ENCODE data around the gene CDK5RAP3.
"Not testable (repeated sequence)": the region's sequence is repeated elsewhere in the genome, so short reads cannot be mapped to it uniquely, and the experiment has no call there.

The CDK5RAP3 gene

GRCh38 chr17:48003417-48004151, 32.7 kb downstream of the CDK5RAP3 start:
- FAIRE-seq (no peak), DNase-seq (ENCODE audit: insufficient read length) (no peak)
- TF ChIP-seq POLR2AphosphoS5 (IDR thresholded peaks at IDR 0.05; ENCODE audit: low read depth, low read length) (no peak), TAF1 (IDR thresholded peaks at IDR 0.05; ENCODE audit: borderline replicate concordance, low read depth, low read length) (no peak), POLR2A (IDR thresholded peaks at IDR 0.05; ENCODE audit: low read depth, low read length) (no peak)

- FAIRE-seq (no peak), DNase-seq (ENCODE audit: insufficient read length) (no peak)
Observed at GRCh38 chr17:48004983-48005382, 34.1 kb downstream of the CDK5RAP3 start.

GRCh38 chr17:48006936-48007709, 36.2 kb downstream of the CDK5RAP3 start:
- no peak for TF ChIP-seq TAF1 (IDR thresholded peaks at IDR 0.05; ENCODE audit: borderline replicate concordance, low read depth, low read length)
- DNase-seq (ENCODE audit: insufficient read length) (no peak), FAIRE-seq (no peak)

More at GRCh38 chr17:48004983-48005382, 34.1 kb downstream of the CDK5RAP3 start:
- TF ChIP-seq POLR2AphosphoS5 (IDR thresholded peaks at IDR 0.05; ENCODE audit: low read depth, low read length) (no peak), POLR2A (IDR thresholded peaks at IDR 0.05; ENCODE audit: low read depth, low read length) (no peak), TAF1 (IDR thresholded peaks at IDR 0.05; ENCODE audit: borderline replicate concordance, low read depth, low read length) (no peak)

- no peak for DNase-seq (ENCODE audit: insufficient read length)
- no peak for FAIRE-seq
- no peak for TF ChIP-seq TAF1 (IDR thresholded peaks at IDR 0.05; ENCODE audit: borderline replicate concordance, low read depth, low read length)
- TF ChIP-seq POLR2AphosphoS5 (IDR thresholded peaks at IDR 0.05; ENCODE audit: low read depth, low read length), result no peak
- TF ChIP-seq POLR2A (IDR thresholded peaks at IDR 0.05; ENCODE audit: low read depth, low read length), result no peak
Observed at GRCh38 chr17:48010193-48010592, 39.3 kb downstream of the CDK5RAP3 start.

GRCh38 chr17:48011405-48012150, 40.7 kb downstream of the CDK5RAP3 start:
- DNase-seq (ENCODE audit: insufficient read length) (peak; percentile 49), FAIRE-seq (peak; percentile 78)
- no peak for TF ChIP-seq POLR2A (IDR thresholded peaks at IDR 0.05; ENCODE audit: low read depth, low read length)
- no peak for TF ChIP-seq TAF1 (IDR thresholded peaks at IDR 0.05; ENCODE audit: borderline replicate concordance, low read depth, low read length)
- no peak for TF ChIP-seq POLR2AphosphoS5 (IDR thresholded peaks at IDR 0.05; ENCODE audit: low read depth, low read length)

GRCh38 chr17:48012151-48012520, 41.2 kb downstream of the CDK5RAP3 start:
- no peak for TF ChIP-seq TAF1 (IDR thresholded peaks at IDR 0.05; ENCODE audit: borderline replicate concordance, low read depth, low read length)
- no peak for TF ChIP-seq POLR2AphosphoS5 (IDR thresholded peaks at IDR 0.05; ENCODE audit: low read depth, low read length)
- no peak for TF ChIP-seq POLR2A (IDR thresholded peaks at IDR 0.05; ENCODE audit: low read depth, low read length)
- FAIRE-seq (peak; percentile 89), DNase-seq (ENCODE audit: insufficient read length) (peak; percentile 84)

- no peak for FAIRE-seq
- no peak for DNase-seq (ENCODE audit: insufficient read length)
- TF ChIP-seq POLR2AphosphoS5 (IDR thresholded peaks at IDR 0.05; ENCODE audit: low read depth, low read length) (no peak), POLR2A (IDR thresholded peaks at IDR 0.05; ENCODE audit: low read depth, low read length) (no peak), TAF1 (IDR thresholded peaks at IDR 0.05; ENCODE audit: borderline replicate concordance, low read depth, low read length) (no peak)
Observed at GRCh38 chr17:48012654-48013053, 41.7 kb downstream of the CDK5RAP3 start.

GRCh38 chr17:48013876-48014594, 43.1 kb downstream of the CDK5RAP3 start:
- TF ChIP-seq POLR2A (IDR thresholded peaks at IDR 0.05; ENCODE audit: low read depth, low read length) (no peak), POLR2AphosphoS5 (IDR thresholded peaks at IDR 0.05; ENCODE audit: low read depth, low read length) (no peak), TAF1 (IDR thresholded peaks at IDR 0.05; ENCODE audit: borderline replicate concordance, low read depth, low read length) (no peak)
- no peak for FAIRE-seq
- DNase-seq (ENCODE audit: insufficient read length), result no peak

- DNase-seq (ENCODE audit: insufficient read length), result no peak
- FAIRE-seq, result no peak
- no peak for TF ChIP-seq POLR2AphosphoS5 (IDR thresholded peaks at IDR 0.05; ENCODE audit: low read depth, low read length)
- TF ChIP-seq POLR2A (IDR thresholded peaks at IDR 0.05; ENCODE audit: low read depth, low read length), result no peak
- no peak for TF ChIP-seq TAF1 (IDR thresholded peaks at IDR 0.05; ENCODE audit: borderline replicate concordance, low read depth, low read length)
Observed at GRCh38 chr17:48014595-48015111, 43.7 kb downstream of the CDK5RAP3 start.

GRCh38 chr17:48016112-48016511, 45.2 kb downstream of the CDK5RAP3 start:
- FAIRE-seq, result no peak
- TF ChIP-seq TAF1 (IDR thresholded peaks at IDR 0.05; ENCODE audit: borderline replicate concordance, low read depth, low read length), result no peak
- TF ChIP-seq POLR2A (IDR thresholded peaks at IDR 0.05; ENCODE audit: low read depth, low read length), result no peak
- TF ChIP-seq POLR2AphosphoS5 (IDR thresholded peaks at IDR 0.05; ENCODE audit: low read depth, low read length), result no peak
- DNase-seq (ENCODE audit: insufficient read length), result no peak

GRCh38 chr17:48017817-48018158, 46.9 kb downstream of the CDK5RAP3 start:
- DNase-seq (ENCODE audit: insufficient read length); FAIRE-seq: not testable (repeated sequence)
